A673 (cell line): ENCODE measurements around the gene H1-8. TPM values are rescaled to one million over a fixed set of nuclear protein-coding genes. Genes with fewer than 3 reads are reported as not detected.
"Not testable (repeated sequence)": the region's sequence is repeated elsewhere in the genome, so short reads cannot be mapped to it uniquely, and the experiment has no call there.

Experiments used
- BruUV-seq: library from RNA; stranded (reverse); fragments of 400-500 nt; replicated peaks from 2 replicates; lab custom pipeline; 2021; lab: Mats Ljungman, UMichigan
- CTCF ChIA-PET: fragments of 300-600 bp; sonication (Branson Sonifier 250); formaldehyde crosslinking; loops from one replicate; lab custom pipeline; 2022; ENCODE audit warnings: antibody characterized with exemption; lab: Charles Lee
- POLR2A ChIA-PET: fragments of 300-600 bp; sonication (Branson Sonifier 250); formaldehyde crosslinking; loops from one replicate; lab custom pipeline; 2022; ENCODE audit warnings: antibody characterized with exemption; ENCODE audit not compliant: low non-redundant PET; lab: Charles Lee
- DNase-seq: peaks from one replicate; pipeline ENCODE4 v3.0.0-alpha.2; 2015; ENCODE audit warnings: low spot score
- H3K27ac ChIP-seq: fragments of 200-600 bp; sonication (generic); 2 replicates; pipeline ENCODE4 v1.5.1; 2016; ENCODE audit warnings: mixed run types, low read depth, mild to moderate bottlenecking, mixed read lengths, antibody characterized with exemption, low read length; ENCODE audit not compliant: poor library complexity, severe bottlenecking
- H3K27me3 ChIP-seq: fragments of 200-600 bp; sonication (generic); replicated peaks from 2 replicates; pipeline ENCODE4 v1.6.1; 2017; ENCODE audit warnings: mixed run types, low read depth, mild to moderate bottlenecking, mixed read lengths, antibody characterized with exemption, low read length; ENCODE audit not compliant: insufficient read depth, poor library complexity
- H3K36me3 ChIP-seq: fragments of 200-600 bp; sonication (generic); 2 replicates; pipeline ENCODE4 v1.6.1; 2016; ENCODE audit warnings: mixed run types, mild to moderate bottlenecking, mixed read lengths, antibody characterized with exemption, low read length; ENCODE audit not compliant: insufficient read depth, poor library complexity, severe bottlenecking
- H3K4me1 ChIP-seq: fragments of 200-600 bp; sonication (generic); 2 replicates; pipeline ENCODE4 v1.6.1; 2017; ENCODE audit warnings: mixed run types, mild to moderate bottlenecking, mixed read lengths, antibody characterized with exemption, low read length; ENCODE audit not compliant: insufficient read depth, poor library complexity, severe bottlenecking
- H3K4me3 ChIP-seq: fragments of 200-600 bp; sonication (generic); 2 replicates; pipeline ENCODE4 v1.5.1; 2016; ENCODE audit warnings: low read depth, mixed run types, mild to moderate bottlenecking, mixed read lengths, low read length; ENCODE audit not compliant: poor library complexity, severe bottlenecking
- H3K9me3 ChIP-seq: fragments of 200-600 bp; sonication (generic); 2 replicates; pipeline ENCODE4 v1.6.1; 2016; ENCODE audit warnings: mixed run types, low read depth, mild to moderate bottlenecking, mixed read lengths, antibody characterized with exemption, low read length; ENCODE audit not compliant: poor library complexity, severe bottlenecking
- EZH2 ChIP-seq: fragments of 200-600 bp; sonication (generic); IDR thresholded peaks from 2 replicates; pipeline ENCODE4 v1.6.1; 2017; ENCODE audit warnings: borderline replicate concordance, low read depth, mild to moderate bottlenecking, mixed read lengths, antibody characterized with exemption, low read length; ENCODE audit not compliant: poor library complexity, severe bottlenecking
- intact Hi-C: fragments of 100-400 bp; cut with micrococcal nuclease; formaldehyde crosslinking; loops from one replicate; pipeline ENCODE4 v1.10.0; 2022; ENCODE audit not compliant: unreplicated experiment
- total RNA-seq: library from RNA; stranded (reverse); gene quantifications from 2 replicates; pipeline ENCODE4 v1.2.3, GENCODE V29; 2021
- TF ChIP-seq, protein P1 (sequence below): fragments of 300-800, 200-600 bp; sonication (generic); conservative IDR thresholded peaks from 2 replicates; pipeline ENCODE4 v1.5.1; 2017; ENCODE audit warnings: low read depth, mild to moderate bottlenecking, antibody characterized with exemption, low read length, moderate library complexity, mixed read lengths

The H1-8 gene
- total RNA-seq, 1 experiment from 2014 or later: not detected

GRCh38 chr3:129498603-129499488 is 44.1 kb upstream of the H1-8 start:
- H3K4me1 ChIP-seq, BruUV-seq, CTCF ChIA-PET, H3K4me3 ChIP-seq, POLR2A ChIA-PET, H3K36me3 ChIP-seq, H3K27ac ChIP-seq, H3K9me3 ChIP-seq, H3K27me3 ChIP-seq, DNase-seq: not testable (repeated sequence)
- intact Hi-C loops: loop anchor here (10.0 kb wide), 1 partner anchor 496 kb away; no protein-coding TSS in a partner anchor

DNA sequence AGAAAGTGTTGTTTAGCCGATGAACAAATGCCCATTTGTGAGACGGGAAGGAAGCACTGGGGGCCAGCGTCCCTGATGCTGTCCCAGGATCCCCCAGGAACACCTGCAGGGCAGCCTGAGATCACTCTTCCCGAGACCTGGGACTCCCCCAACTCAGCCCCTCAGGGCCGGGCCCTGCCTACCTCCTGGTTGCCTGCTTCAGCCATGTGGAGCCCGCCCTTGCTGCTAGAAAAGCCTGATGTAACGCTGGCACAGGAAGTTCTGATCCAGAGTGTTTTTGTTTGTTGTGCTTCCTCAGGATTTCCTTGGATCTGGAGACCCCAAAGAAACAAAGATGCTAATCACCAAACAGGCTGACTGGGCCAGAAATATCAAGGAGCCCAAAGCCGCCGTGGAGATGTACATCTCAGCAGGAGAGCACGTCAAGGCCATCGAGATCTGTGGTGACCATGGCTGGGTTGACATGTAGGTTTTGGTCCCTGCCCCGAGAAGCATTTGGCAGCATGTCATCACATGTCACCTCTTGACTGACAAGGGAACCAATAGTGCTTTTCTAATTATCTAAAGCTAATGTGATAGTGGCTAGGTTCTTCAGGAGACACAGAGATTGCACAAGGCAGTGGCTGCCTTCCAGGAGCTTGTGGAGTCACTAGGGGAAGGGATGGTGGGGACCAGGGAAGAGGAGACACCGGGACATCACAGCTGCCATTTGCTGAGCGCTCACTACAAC is 43.2 kb upstream of the H1-8 start:
- DNase-seq, H3K4me1 ChIP-seq, H3K4me3 ChIP-seq, H3K27ac ChIP-seq, POLR2A ChIA-PET, H3K9me3 ChIP-seq, H3K36me3 ChIP-seq, H3K27me3 ChIP-seq, CTCF ChIA-PET, BruUV-seq: not testable (repeated sequence)
- intact Hi-C loops: loop anchor here (10.0 kb wide), 1 partner anchor 495 kb away; no protein-coding TSS in a partner anchor

DNA sequence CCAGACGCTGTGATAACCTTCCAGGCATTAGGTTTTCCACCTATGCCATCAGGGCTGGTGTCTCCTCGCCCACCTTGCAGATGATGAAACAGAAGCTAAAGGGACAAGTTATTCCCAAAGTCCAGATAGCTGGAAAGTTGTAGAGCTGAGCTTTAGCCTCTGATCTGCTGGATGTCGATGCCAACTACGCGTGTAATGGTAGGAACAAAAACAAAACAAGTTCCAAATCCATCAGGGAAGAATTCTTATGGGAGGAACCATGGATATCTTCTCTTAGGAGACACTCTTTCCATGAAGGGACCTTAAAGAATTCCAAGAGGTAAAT is 42.7 kb upstream of the H1-8 start:
- no peak for TF ChIP-seq EZH2
- TF ChIP-seq, protein P1, sequence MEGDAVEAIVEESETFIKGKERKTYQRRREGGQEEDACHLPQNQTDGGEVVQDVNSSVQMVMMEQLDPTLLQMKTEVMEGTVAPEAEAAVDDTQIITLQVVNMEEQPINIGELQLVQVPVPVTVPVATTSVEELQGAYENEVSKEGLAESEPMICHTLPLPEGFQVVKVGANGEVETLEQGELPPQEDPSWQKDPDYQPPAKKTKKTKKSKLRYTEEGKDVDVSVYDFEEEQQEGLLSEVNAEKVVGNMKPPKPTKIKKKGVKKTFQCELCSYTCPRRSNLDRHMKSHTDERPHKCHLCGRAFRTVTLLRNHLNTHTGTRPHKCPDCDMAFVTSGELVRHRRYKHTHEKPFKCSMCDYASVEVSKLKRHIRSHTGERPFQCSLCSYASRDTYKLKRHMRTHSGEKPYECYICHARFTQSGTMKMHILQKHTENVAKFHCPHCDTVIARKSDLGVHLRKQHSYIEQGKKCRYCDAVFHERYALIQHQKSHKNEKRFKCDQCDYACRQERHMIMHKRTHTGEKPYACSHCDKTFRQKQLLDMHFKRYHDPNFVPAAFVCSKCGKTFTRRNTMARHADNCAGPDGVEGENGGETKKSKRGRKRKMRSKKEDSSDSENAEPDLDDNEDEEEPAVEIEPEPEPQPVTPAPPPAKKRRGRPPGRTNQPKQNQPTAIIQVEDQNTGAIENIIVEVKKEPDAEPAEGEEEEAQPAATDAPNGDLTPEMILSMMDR: no peak
- no peak overlapping the region for H3K4me3 ChIP-seq
- no peaks in the 10 kb centered on the region for H3K4me1 ChIP-seq
- ChIA-PET CTCF (no interaction called here), POLR2A (no interaction called here)
- DNase-seq: no peak
- intact Hi-C loops: no loop called here
- H3K9me3 ChIP-seq: no peaks in the 10 kb centered on the region
- BruUV-seq: no TSS peak
- H3K36me3 ChIP-seq: no peaks in the 10 kb centered on the region
- H3K27me3 ChIP-seq: no peaks in the 10 kb centered on the region
- H3K27ac ChIP-seq: no peak overlapping the region

DNA sequence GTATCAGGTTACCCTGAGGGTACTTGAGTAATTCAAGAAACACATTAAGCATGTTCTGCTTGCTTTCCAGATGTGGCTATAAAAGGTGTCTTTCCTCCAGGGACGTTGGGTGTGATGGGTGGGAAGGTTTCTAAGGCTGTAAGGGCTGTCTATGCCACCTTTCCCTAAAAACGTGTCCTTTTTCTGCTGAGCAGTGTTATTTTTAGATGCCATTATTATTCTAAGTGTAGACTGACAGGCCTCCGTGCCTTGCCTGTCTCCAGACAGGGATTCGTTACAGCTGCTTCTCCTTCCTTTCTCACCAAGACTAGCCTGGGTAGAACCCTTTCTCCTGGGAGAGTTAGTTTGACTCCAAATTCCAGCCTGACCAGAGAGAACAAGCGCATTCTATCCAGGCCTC is 41.3 kb upstream of the H1-8 start:
- H3K27ac ChIP-seq: no peak overlapping the region
- no peaks in the 10 kb centered on the region for H3K27me3 ChIP-seq
- POLR2A ChIA-PET: no interaction called here
- no peak for TF ChIP-seq EZH2
- TF ChIP-seq, protein P1: no peak
- no peaks in the 10 kb centered on the region for H3K36me3 ChIP-seq
- BruUV-seq: no TSS peak
- intact Hi-C loops: no loop called here
- CTCF ChIA-PET: no interaction called here
- no peaks in the 10 kb centered on the region for H3K4me1 ChIP-seq
- H3K4me3 ChIP-seq: no peak overlapping the region
- H3K9me3 ChIP-seq: no peaks in the 10 kb centered on the region
- no peak for DNase-seq
